K562 (cell line): ENCODE data around the gene ANKRD33. TPM values are rescaled to one million over a fixed set of nuclear protein-coding genes. Genes with fewer than 3 reads are reported as not detected.
A peak's percentile ranks its signal among the peaks of the same experiment; 100 is the strongest.

Source experiments
- ATAC-seq: fragments of 200-7000 bp; cut with Tn5 transposase; 3 replicates; pipeline ENCODE4 v1.9.1; 2020; ENCODE audit warnings: moderate library complexity
- BruUV-seq: library from RNA; stranded (reverse); fragments of 400-500 nt; replicated peaks from 2 replicates; lab custom pipeline; 2021; lab: Mats Ljungman, UMichigan
- CTCF ChIA-PET: fragments of 300-600 bp; formaldehyde crosslinking; extraction: SDS; loops from one replicate; lab custom pipeline; 2021; ENCODE audit warnings: low intra/inter-chr PET ratio; lab: Yijun Ruan, JAX
- POLR2A ChIA-PET: fragments of 300-600, 350-650 bp; sonication (Branson Sonifier 250); formaldehyde crosslinking; extraction: SDS; loops from one replicate; lab custom pipeline; 2021; ENCODE audit warnings: antibody characterized with exemption, inconsistent platforms; lab: Yijun Ruan, JAX
- DNase-seq, 4 experiments: peaks; one replicate each; pipeline versions ENCODE4 v3.0.0 to v3.0.0-alpha.2; 2011 to 2018; ENCODE audit warnings: low spot score in 3 of 4, mixed read lengths in 3 of 4; ENCODE audit errors: extremely low read depth in 1 of 4
- FAIRE-seq: peaks from 2 replicates; lab custom pipeline; 2011; peaks lifted over from hg19 to GRCh38; lab: Jason Lieb, UNC
- H2AFZ ChIP-seq: 2 replicates; pipeline ENCODE4 v1.6.0; 2011; ENCODE audit warnings: low read depth, low read length, control low read depth, inconsistent platforms
- H3K27ac ChIP-seq: fragments of 200-600 bp; 3 replicates; pipeline ENCODE4 v1.8.0; 2011; ENCODE audit warnings: low read depth, mild to moderate bottlenecking, control low read depth, inconsistent platforms, low read length, moderate library complexity, mixed read lengths; ENCODE audit errors: extremely low read depth
- H3K27me3 ChIP-seq, 2 experiments: fragments of 300-600 bp in 1 of 2; 2 replicates in 1 of 2; 3 replicates in 1 of 2; pipeline versions ENCODE4 v1.6.0 to v1.8.0; 2011; ENCODE audit warnings: inconsistent platforms in 2 of 2, low read length in 2 of 2, mild to moderate bottlenecking in 1 of 2, mixed read lengths in 1 of 2, moderate library complexity in 1 of 2; ENCODE audit not compliant: control insufficient read depth in 2 of 2, insufficient read depth in 2 of 2
- H3K36me3 ChIP-seq: fragments of 300-600 bp; 3 replicates; pipeline ENCODE4 v1.8.0; 2011; ENCODE audit warnings: mild to moderate bottlenecking, low read length, inconsistent platforms; ENCODE audit not compliant: control insufficient read depth, insufficient read depth
- H3K4me1 ChIP-seq, 2 experiments: fragments of 200-600 bp in 1 of 2; replicated peaks in 1 of 2; 2 replicates in 1 of 2; 3 replicates in 1 of 2; pipeline versions ENCODE4 v1.5.1 to v1.8.0; 2011; ENCODE audit warnings: inconsistent platforms in 2 of 2, low read length in 2 of 2, mild to moderate bottlenecking in 1 of 2, mixed read lengths in 1 of 2, moderate library complexity in 1 of 2; ENCODE audit not compliant: control insufficient read depth in 2 of 2, insufficient read depth in 2 of 2
- H3K4me2 ChIP-seq: 2 replicates; pipeline ENCODE4 v1.6.1; 2011; ENCODE audit warnings: low read length, control low read depth, inconsistent platforms, mixed read lengths; ENCODE audit not compliant: insufficient read depth
- H3K4me3 ChIP-seq: fragments of 200-600 bp; sonication (generic), shearing (Covaris generic); 2 replicates; pipeline ENCODE4 v1.5.1; 2016; ENCODE audit warnings: control low read depth, inconsistent platforms
- H3K79me2 ChIP-seq: fragments of 200-600 bp; 3 replicates; pipeline ENCODE4 v1.8.0; 2011; ENCODE audit warnings: low read length, inconsistent platforms; ENCODE audit not compliant: control insufficient read depth, insufficient read depth
- H3K9ac ChIP-seq, 2 experiments: 2 replicates each; pipeline versions ENCODE4 v1.6.0 to v1.6.1; 2011; ENCODE audit warnings: low read depth in 2 of 2, low read length in 2 of 2, control low read depth in 1 of 2, inconsistent platforms in 1 of 2, mild to moderate bottlenecking in 1 of 2, mixed read lengths in 1 of 2; ENCODE audit not compliant: insufficient read depth in 1 of 2
- H3K9me1 ChIP-seq: one replicate; pipeline ENCODE4 v1.6.0; 2011; ENCODE audit warnings: inconsistent platforms, mild to moderate bottlenecking, low read length, moderate library complexity; ENCODE audit not compliant: control insufficient read depth, insufficient read depth
- H3K9me3 ChIP-seq: replicated peaks from 2 replicates; pipeline ENCODE4 v1.5.1; 2011; ENCODE audit warnings: low read depth, low read length, inconsistent platforms; ENCODE audit not compliant: control insufficient read depth, insufficient read depth
- H4K20me1 ChIP-seq: replicated peaks from 2 replicates; pipeline ENCODE4 v1.6.1; 2011; ENCODE audit warnings: low read length, inconsistent platforms, mixed read lengths; ENCODE audit not compliant: control insufficient read depth, insufficient read depth
- BMI1 ChIP-seq: fragments of 150-350 bp; IDR thresholded peaks from 2 replicates; pipeline ENCODE4 v1.6.1; 2014; ENCODE audit warnings: low read length
- HCFC1 ChIP-seq: IDR thresholded peaks from 2 replicates; pipeline ENCODE4 v1.6.1; 2012; ENCODE audit warnings: low read depth, low read length, improper control_type of control experiment
- HOXB6 ChIP-seq: fragments of 250-450 bp; sonication (Bioruptor Pico); IDR thresholded peaks from 2 replicates; pipeline ENCODE4 v1.5.1; 2022; ENCODE audit warnings: mild to moderate bottlenecking, borderline replicate concordance
- POLR3G ChIP-seq: IDR thresholded peaks from 2 replicates; pipeline ENCODE4 v1.6.1; 2011; ENCODE audit not compliant: insufficient read length, insufficient replicate concordance; ENCODE audit errors: extremely low read depth
- RBM25 ChIP-seq: fragments of 200-400 bp; formaldehyde crosslinking; IDR thresholded peaks from 2 replicates; pipeline ENCODE4 v1.6.1; 2018; ENCODE audit warnings: low read length, low read depth, moderate library complexity; ENCODE audit not compliant: severe bottlenecking
- ZNF780A ChIP-seq: fragments of 250-450 bp; sonication (Bioruptor Pico); IDR thresholded peaks from 2 replicates; pipeline ENCODE4 v1.5.0; 2021; ENCODE audit warnings: mild to moderate bottlenecking
- WGBS: fragments of 100-300 bp; shearing (Covaris generic); methylation state at CpG from one replicate; pipeline ENCODE4 v1.1.6; 2016; ENCODE audit warnings: low coverage, mixed read lengths; ENCODE audit not compliant: insufficient coverage; ENCODE audit errors: missing lambda C conversion rate; 5-methylcytosine and 5-hydroxymethylcytosine counted together
- in situ Hi-C: fragments of 300-500 bp; cut with MboI; formaldehyde crosslinking; loops from 4 replicates; pipeline ENCODE4 v1.15.0; 2018; ENCODE audit warnings: inconsistent platforms, mixed read lengths
- intact Hi-C: fragments of 100-400 bp; cut with micrococcal nuclease; formaldehyde crosslinking; loops from 2 replicates; pipeline ENCODE4 v1.14.2; 2022
- polyA plus RNA-seq, 8 experiments: library from polyadenylated mRNA; depleted of rRNA in 4 of 8; stranded (reverse) in 5 of 8; unstranded in 3 of 8; fragments of >200 nt; fragmentation: Nextera tagmentation in 2 of 8; fragmentation: Illumina TruSeq in 1 of 8; extraction: Ambion mirVana in 2 of 8; extraction: Trizol in 1 of 8; gene quantifications; 2 replicates each; pipeline versions ENCODE4 v1.2.1 to v1.2.3, GENCODE V29; 2011 to 2014; ENCODE audit warnings: inconsistent platforms in 1 of 8, missing spikeins in 1 of 8
- total RNA-seq, 7 experiments: library from RNA; depleted of rRNA in 6 of 7; stranded (reverse); fragments of >200 nt in 6 of 7; fragmentation: Illumina TruSeq in 2 of 7; extraction: Trizol in 2 of 7; gene quantifications; 2 replicates each; pipeline versions ENCODE4 v1.2.1 to v1.2.3, GENCODE V29; 2011 to 2021; ENCODE audit warnings: low replicate concordance in 1 of 7
- TF ChIP-seq, protein P1 (sequence below): sonication (generic); formaldehyde crosslinking; IDR thresholded peaks from 2 replicates; pipeline ENCODE4 v1.8.1; 2023; ENCODE audit warnings: missing genetic modification reagents, mild to moderate bottlenecking, borderline replicate concordance
- TF ChIP-seq, protein P2 (sequence below): sonication (generic); formaldehyde crosslinking; IDR thresholded peaks from 2 replicates; pipeline ENCODE4 v1.8.0; 2023; ENCODE audit warnings: mild to moderate bottlenecking, missing genetic modification reagents
- TF ChIP-seq, protein P3 (sequence below): fragments of 200-800 bp; sonication (Bioruptor generic); IDR thresholded peaks from 2 replicates; pipeline ENCODE4 v1.6.1; 2016; ENCODE audit warnings: missing genetic modification characterization, missing compliant biosample characterization

The ANKRD33 gene
- total and polyA plus RNA-seq, 9 of the 15 experiments (the other 6 are each of a cell fraction or from before 2014, with no cell fraction given) = 0.04 to 0.11 (median 0.07) TPM; not detected in 4

DNA sequence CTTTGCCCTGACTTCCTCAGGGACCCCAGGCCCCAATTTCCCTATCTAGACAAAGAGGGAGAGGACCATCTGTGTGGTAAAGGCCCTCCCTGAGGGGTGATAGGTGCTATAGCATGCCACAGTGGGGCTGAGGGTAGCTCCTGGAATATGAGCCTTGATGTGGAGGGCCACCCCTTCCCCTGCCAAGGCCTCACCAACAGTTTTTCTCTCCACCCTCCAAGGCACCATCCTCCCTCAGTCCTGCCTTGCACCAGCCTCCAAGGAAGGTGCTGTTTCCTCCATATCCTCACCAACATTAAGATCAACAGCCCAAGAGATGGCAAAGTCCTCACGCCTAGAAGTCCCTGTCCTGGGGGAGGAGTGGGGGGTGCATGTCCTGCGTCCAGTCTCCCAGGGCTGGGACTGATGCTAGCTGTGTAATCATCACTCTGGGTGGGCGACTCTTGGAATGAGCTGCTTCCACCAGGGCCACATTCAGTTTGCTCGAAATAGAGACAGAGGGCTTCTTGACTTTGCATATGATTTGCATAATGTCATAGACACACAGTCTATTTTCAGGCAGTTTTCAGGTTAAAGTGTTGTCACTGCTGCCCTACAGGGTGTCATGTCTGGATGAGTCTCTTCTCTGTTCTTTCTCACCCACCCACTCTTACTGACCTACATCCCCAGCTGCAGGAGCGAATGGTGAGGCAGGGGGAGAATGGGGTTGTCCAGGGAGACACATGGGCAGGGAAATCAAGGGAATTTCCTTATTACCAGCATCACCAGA, 36.8 kb downstream of the ANKRD33 start:
- ChIA-PET POLR2A (interaction anchor here (1.8 kb wide), 1 partner anchor 10 kb away, joined by 5 read pairs; no protein-coding TSS in a partner anchor), CTCF (interaction anchor here (1.8 to 2.6 kb wide), 2 partner anchors 30 to 56 kb away, joined by 11 to 12 read pairs; no protein-coding TSS in a partner anchor)
- in situ Hi-C loops = no loop called here
- no peak overlapping the region for H3K4me3 ChIP-seq
- no peaks in the 10 kb centered on the region for H3K9me3 ChIP-seq
- H3K27ac ChIP-seq = no peak overlapping the region
- peaks cover 34% of the 10 kb centered on the region in 2 experiments for H3K4me1 ChIP-seq
- H2AFZ ChIP-seq = no peak overlapping the region
- peak overlapping the region in 1 of 2 experiments; percentile 31; a peak in 1 of 4 replicates for H3K9ac ChIP-seq
- H4K20me1 ChIP-seq = peaks cover 2% of the 10 kb centered on the region; the same call in 1 of the 2 replicates
- intact Hi-C loops = no loop called here
- H3K4me2 ChIP-seq = no peak overlapping the region
- ATAC-seq = no peak
- no peak for DNase-seq
- WGBS = 63% methylated on average over 3 of the region's 5 CpGs
- no TSS peak for BruUV-seq
- H3K27me3 ChIP-seq = no peaks in the 10 kb centered on the region
- no peaks in the 10 kb centered on the region for H3K9me1 ChIP-seq
- H3K79me2 ChIP-seq = no peaks in the 10 kb centered on the region
- no peak for FAIRE-seq
- H3K36me3 ChIP-seq = no peaks in the 10 kb centered on the region
- TF ChIP-seq POLR3G = no peak
- TF ChIP-seq, protein P1, sequence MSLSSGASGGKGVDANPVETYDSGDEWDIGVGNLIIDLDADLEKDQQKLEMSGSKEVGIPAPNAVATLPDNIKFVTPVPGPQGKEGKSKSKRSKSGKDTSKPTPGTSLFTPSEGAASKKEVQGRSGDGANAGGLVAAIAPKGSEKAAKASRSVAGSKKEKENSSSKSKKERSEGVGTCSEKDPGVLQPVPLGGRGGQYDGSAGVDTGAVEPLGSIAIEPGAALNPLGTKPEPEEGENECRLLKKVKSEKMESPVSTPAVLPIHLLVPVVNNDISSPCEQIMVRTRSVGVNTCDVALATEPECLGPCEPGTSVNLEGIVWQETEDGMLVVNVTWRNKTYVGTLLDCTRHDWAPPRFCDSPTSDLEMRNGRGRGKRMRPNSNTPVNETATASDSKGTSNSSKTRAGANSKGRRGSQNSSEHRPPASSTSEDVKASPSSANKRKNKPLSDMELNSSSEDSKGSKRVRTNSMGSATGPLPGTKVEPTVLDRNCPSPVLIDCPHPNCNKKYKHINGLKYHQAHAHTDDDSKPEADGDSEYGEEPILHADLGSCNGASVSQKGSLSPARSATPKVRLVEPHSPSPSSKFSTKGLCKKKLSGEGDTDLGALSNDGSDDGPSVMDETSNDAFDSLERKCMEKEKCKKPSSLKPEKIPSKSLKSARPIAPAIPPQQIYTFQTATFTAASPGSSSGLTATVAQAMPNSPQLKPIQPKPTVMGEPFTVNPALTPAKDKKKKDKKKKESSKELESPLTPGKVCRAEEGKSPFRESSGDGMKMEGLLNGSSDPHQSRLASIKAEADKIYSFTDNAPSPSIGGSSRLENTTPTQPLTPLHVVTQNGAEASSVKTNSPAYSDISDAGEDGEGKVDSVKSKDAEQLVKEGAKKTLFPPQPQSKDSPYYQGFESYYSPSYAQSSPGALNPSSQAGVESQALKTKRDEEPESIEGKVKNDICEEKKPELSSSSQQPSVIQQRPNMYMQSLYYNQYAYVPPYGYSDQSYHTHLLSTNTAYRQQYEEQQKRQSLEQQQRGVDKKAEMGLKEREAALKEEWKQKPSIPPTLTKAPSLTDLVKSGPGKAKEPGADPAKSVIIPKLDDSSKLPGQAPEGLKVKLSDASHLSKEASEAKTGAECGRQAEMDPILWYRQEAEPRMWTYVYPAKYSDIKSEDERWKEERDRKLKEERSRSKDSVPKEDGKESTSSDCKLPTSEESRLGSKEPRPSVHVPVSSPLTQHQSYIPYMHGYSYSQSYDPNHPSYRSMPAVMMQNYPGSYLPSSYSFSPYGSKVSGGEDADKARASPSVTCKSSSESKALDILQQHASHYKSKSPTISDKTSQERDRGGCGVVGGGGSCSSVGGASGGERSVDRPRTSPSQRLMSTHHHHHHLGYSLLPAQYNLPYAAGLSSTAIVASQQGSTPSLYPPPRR (CRISPR knock-in tag) = no peak
- no peak for TF ChIP-seq BMI1
- no peak for TF ChIP-seq RBM25
- no peak for TF ChIP-seq ZNF780A (CRISPR knock-in tag)
- no peak for TF ChIP-seq HOXB6
- TF ChIP-seq HCFC1 = no peak
- TF ChIP-seq, protein P2, sequence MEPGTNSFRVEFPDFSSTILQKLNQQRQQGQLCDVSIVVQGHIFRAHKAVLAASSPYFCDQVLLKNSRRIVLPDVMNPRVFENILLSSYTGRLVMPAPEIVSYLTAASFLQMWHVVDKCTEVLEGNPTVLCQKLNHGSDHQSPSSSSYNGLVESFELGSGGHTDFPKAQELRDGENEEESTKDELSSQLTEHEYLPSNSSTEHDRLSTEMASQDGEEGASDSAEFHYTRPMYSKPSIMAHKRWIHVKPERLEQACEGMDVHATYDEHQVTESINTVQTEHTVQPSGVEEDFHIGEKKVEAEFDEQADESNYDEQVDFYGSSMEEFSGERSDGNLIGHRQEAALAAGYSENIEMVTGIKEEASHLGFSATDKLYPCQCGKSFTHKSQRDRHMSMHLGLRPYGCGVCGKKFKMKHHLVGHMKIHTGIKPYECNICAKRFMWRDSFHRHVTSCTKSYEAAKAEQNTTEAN (CRISPR knock-in tag) = no peak
- TF ChIP-seq, protein P3, sequence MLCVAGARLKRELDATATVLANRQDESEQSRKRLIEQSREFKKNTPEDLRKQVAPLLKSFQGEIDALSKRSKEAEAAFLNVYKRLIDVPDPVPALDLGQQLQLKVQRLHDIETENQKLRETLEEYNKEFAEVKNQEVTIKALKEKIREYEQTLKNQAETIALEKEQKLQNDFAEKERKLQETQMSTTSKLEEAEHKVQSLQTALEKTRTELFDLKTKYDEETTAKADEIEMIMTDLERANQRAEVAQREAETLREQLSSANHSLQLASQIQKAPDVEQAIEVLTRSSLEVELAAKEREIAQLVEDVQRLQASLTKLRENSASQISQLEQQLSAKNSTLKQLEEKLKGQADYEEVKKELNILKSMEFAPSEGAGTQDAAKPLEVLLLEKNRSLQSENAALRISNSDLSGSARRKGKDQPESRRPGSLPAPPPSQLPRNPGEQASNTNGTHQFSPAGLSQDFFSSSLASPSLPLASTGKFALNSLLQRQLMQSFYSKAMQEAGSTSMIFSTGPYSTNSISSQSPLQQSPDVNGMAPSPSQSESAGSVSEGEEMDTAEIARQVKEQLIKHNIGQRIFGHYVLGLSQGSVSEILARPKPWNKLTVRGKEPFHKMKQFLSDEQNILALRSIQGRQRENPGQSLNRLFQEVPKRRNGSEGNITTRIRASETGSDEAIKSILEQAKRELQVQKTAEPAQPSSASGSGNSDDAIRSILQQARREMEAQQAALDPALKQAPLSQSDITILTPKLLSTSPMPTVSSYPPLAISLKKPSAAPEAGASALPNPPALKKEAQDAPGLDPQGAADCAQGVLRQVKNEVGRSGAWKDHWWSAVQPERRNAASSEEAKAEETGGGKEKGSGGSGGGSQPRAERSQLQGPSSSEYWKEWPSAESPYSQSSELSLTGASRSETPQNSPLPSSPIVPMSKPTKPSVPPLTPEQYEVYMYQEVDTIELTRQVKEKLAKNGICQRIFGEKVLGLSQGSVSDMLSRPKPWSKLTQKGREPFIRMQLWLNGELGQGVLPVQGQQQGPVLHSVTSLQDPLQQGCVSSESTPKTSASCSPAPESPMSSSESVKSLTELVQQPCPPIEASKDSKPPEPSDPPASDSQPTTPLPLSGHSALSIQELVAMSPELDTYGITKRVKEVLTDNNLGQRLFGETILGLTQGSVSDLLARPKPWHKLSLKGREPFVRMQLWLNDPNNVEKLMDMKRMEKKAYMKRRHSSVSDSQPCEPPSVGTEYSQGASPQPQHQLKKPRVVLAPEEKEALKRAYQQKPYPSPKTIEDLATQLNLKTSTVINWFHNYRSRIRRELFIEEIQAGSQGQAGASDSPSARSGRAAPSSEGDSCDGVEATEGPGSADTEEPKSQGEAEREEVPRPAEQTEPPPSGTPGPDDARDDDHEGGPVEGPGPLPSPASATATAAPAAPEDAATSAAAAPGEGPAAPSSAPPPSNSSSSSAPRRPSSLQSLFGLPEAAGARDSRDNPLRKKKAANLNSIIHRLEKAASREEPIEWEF = no peak
